NCI-H748 treated with DMSO at 0.1 percent for 48 hours (cell line): ENCODE measurements around the gene EOMES.
"Not testable (repeated sequence)": the region's sequence is repeated elsewhere in the genome, so short reads cannot be mapped to it uniquely, and the experiment has no call there.

Experiments
- DNase-seq: peaks from one replicate; lab custom pipeline; 2025; lab: John Stamatoyannopoulos, UW

Gene EOMES

GRCh38 chr3:27721717-27722564, at the start of gene EOMES:
Gene EOMES (minus strand): TSS chr3:27722323. CDS start chr3:27722294, 29 bp downstream.
- peak; percentile 31 for DNase-seq

DNA sequence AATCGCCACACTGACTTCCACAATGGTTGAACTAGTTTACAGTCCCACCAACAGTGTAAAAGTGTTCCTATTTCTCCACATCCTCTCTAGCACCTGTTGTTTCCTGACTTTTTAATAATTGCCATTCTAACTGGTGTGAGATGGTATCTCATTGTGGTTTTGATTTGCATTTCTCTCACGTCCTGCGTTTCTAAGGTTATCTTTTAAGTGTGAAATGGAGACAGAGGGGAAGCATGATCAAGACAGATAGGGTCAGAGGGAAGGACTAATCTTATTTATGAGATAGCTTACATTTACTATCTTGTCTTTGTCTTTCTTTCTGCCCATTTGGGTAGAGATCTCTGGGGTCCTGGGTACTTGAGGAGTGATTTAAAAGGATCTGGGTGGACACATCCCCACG, 48.3 kb upstream of the EOMES start:
- DNase-seq = not testable (repeated sequence)

- no peak for DNase-seq
Measured at GRCh38 chr3:27767000-27767399, 44.9 kb upstream of the EOMES start.

DNA sequence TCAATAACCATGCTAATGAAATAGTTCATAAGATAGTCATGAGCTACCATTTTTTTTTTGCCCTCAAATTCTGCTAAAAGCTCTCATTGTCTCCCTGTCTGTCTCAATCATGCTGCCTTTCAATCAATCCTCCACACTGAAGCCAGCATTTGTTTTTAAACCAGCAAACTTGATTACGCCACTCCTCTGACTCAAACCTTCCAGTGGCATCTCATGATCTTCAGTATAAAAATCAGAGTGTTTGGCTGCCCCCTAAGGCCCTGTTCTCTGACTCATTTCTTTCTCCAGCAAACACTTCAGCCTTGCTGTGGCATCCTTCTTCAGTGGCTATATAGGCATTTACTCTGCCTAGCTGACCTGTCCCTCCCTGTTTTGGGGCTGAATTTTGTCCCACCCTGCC, 36.0 kb upstream of the EOMES start:
- DNase-seq = no peak

GRCh38 chr3:27756877-27757276, 34.8 kb upstream of the EOMES start:
- DNase-seq = no peak

DNA sequence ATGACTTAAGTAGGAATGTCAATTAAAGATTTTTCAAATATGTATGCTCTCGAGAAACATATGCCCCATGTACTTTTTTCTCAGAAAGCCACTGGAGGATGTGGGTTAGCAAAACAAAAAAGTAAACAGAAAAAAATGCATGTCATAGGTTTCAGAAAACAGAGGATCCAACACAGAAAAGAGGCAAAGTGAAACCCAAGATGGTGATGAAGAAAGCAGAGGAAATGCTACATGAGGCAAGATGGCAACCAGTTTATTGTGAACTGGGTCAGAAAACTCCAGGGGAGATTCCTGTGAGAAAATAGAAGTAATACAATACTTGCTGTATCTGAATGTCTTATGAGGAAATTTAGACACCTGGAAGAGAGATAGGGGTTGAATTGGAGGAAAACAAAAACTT, 30.8 kb upstream of the EOMES start:
- no peak for DNase-seq

GRCh38 chr3:27749643-27750042, 27.5 kb upstream of the EOMES start:
- DNase-seq = no peak

DNA sequence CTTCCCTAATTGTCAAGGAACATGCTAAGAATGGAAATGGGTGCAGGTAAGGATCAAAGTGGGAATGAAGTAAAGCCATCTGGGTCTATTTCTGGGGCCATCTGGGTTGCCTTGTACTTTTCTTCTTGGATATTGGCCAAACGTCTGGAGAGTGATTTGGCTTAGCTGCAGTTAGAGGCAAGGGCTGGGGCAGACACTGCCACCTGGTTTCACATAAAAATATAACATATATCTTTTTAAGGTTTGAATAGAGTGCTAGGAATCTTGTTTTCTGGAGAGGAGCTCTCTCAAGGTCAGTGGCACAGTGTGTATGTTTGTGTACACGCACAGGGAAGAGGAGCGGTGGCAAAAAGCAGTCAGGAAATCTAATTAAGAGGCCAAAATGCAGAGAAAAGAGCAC, 24.7 kb upstream of the EOMES start:
- no peak for DNase-seq

DNA sequence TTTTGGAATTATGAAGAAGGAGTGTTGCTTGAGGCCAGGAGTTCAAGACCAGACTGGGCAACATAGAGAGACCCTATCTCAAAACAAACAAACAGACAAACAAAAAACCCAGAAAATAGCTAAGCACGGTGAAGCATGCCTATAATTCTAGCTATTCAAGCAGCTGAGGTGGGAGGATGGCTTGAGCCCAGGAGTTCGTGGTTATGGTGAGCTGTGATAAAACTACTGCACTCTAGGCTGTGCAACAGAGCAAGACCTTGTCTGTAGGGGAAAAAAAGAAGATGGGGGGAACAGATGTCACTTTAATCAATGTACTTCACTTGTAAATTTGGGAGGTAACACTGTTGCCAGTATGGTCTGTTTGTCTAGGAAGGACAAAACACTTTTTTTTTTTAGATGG, 18.7 kb upstream of the EOMES start:
- DNase-seq = no peak

DNA sequence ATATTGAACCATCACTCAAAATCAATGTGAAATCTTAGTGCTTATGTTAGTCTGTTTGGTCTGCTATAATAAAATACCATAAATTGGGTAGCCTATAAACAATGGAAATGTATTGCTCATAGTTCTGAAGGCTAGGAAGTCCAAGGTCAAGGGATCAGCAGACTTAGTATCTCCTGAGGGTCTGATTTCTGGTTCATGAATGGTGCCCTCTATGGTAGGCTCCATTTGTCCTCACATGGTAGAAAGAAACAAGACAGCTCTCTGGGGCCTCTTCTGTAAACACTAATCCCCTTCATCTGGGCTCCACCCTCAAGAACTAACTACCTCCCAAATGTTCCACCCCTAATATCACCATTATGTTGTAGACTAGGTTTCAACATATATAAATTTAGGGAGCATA, 15.0 kb upstream of the EOMES start:
- no peak for DNase-seq

- no peak for DNase-seq
Measured at GRCh38 chr3:27730774-27731659, 8.9 kb upstream of the EOMES start.

GRCh38 chr3:27729748-27730611, 7.9 kb upstream of the EOMES start:
- DNase-seq = no peak

DNA sequence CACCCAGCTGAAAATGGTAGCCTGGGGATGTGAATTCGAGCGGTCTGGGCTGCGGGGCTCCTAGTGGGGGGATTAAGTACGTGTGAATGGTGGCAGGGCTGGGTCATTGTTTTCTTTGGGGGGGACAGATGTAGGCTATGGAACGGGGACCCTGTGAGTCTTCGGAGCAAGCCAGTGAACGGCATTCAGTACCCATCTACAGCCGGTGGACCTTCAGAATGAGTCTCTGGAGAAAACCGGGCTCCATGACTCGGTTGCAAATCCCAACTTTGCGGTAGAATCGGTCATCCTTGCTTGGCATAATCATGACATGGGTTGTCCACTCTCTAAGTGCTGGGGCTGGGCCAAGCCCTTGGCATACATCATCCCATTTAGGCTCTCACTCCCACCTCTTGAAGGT, 7.2 kb upstream of the EOMES start:
- DNase-seq = no peak

GRCh38 chr3:27728195-27729087, 6.3 kb upstream of the EOMES start:
- DNase-seq = no peak

- DNase-seq = no peak
Measured at GRCh38 chr3:27726240-27726639, 4.1 kb upstream of the EOMES start.

GRCh38 chr3:27724459-27725197, 2.5 kb upstream of the EOMES start:
- no peak for DNase-seq

- DNase-seq = no peak
Measured at GRCh38 chr3:27723815-27724458, 1.8 kb upstream of the EOMES start.

- no peak for DNase-seq
Measured at GRCh38 chr3:27723456-27723814, 1.3 kb upstream of the EOMES start.

GRCh38 chr3:27723001-27723445, 900 bp upstream of the EOMES start:
- DNase-seq = no peak
